Trophoblast cell (in vitro differentiated cells and primary cell): ENCODE data around the gene CARD10.

Source experiments
- DNase-seq, 2 donors: peaks; one replicate each; pipeline ENCODE4 v3.0.0-alpha.2; 2016
- H2AFZ ChIP-seq: 2 replicates; pipeline ENCODE4 v1.6.1; 2013; ENCODE audit warnings: low read length, moderate library complexity, mild to moderate bottlenecking; ENCODE audit not compliant: insufficient read depth, poor library complexity
- H2AK5ac ChIP-seq: 2 replicates; pipeline ENCODE4 v1.6.1; 2013; ENCODE audit warnings: mild to moderate bottlenecking, low read length
- H2BK120ac ChIP-seq: 2 replicates; pipeline ENCODE4 v1.6.1; 2013; ENCODE audit warnings: low read length, mild to moderate bottlenecking, moderate library complexity; ENCODE audit not compliant: insufficient read depth, poor library complexity
- H2BK12ac ChIP-seq: 2 replicates; pipeline ENCODE4 v1.6.1; 2013; ENCODE audit warnings: mild to moderate bottlenecking, low read length, moderate library complexity
- H2BK5ac ChIP-seq: 2 replicates; pipeline ENCODE4 v1.6.1; 2013; ENCODE audit warnings: low read length, low read depth, moderate library complexity, mild to moderate bottlenecking; ENCODE audit not compliant: poor library complexity
- H3K14ac ChIP-seq: 2 replicates; pipeline ENCODE4 v1.6.1; 2013; ENCODE audit warnings: mild to moderate bottlenecking, low read length
- H3K18ac ChIP-seq: 2 replicates; pipeline ENCODE4 v1.6.1; 2013; ENCODE audit warnings: mild to moderate bottlenecking, low read length
- H3K23ac ChIP-seq: 2 replicates; pipeline ENCODE4 v1.6.1; 2013; ENCODE audit warnings: low read length
- H3K27ac ChIP-seq: 2 replicates; pipeline ENCODE4 v1.5.1; 2013; ENCODE audit warnings: low read depth, mild to moderate bottlenecking, inconsistent platforms, low read length, moderate library complexity
- H3K27me3 ChIP-seq: 2 replicates; pipeline ENCODE4 v1.6.1; 2013; ENCODE audit warnings: inconsistent platforms, mild to moderate bottlenecking, low read length, moderate library complexity; ENCODE audit not compliant: insufficient read depth
- H3K36me3 ChIP-seq, 2 experiments: 1 replicate in 1 of 2; 2 replicates in 1 of 2; pipeline ENCODE4 v1.6.1; 2013; ENCODE audit warnings: low read length in 2 of 2, mild to moderate bottlenecking in 2 of 2, moderate library complexity in 1 of 2; ENCODE audit not compliant: insufficient read depth in 2 of 2, control insufficient read depth in 1 of 2
- H3K4ac ChIP-seq: 2 replicates; pipeline ENCODE4 v1.6.1; 2013; ENCODE audit warnings: low read depth, mild to moderate bottlenecking, low read length, moderate library complexity
- H3K4me1 ChIP-seq, 2 experiments: 1 replicate in 1 of 2; 2 replicates in 1 of 2; pipeline ENCODE4 v1.6.1; 2013; ENCODE audit warnings: low read length in 2 of 2, mild to moderate bottlenecking in 2 of 2, moderate library complexity in 1 of 2; ENCODE audit not compliant: insufficient read depth in 2 of 2, control insufficient read depth in 1 of 2
- H3K4me2 ChIP-seq: 2 replicates; pipeline ENCODE4 v1.6.1; 2013; ENCODE audit warnings: inconsistent platforms, mild to moderate bottlenecking, low read length, moderate library complexity
- H3K4me3 ChIP-seq: 2 replicates; pipeline ENCODE4 v1.5.1; 2013; ENCODE audit warnings: mild to moderate bottlenecking, low read depth, low read length, inconsistent platforms
- H3K79me1 ChIP-seq: one replicate; pipeline ENCODE4 v1.6.1; 2013; ENCODE audit warnings: low read length
- H3K79me2 ChIP-seq: 2 replicates; pipeline ENCODE4 v1.6.1; 2013; ENCODE audit warnings: low read length, mild to moderate bottlenecking; ENCODE audit not compliant: control insufficient read depth, insufficient read depth, poor library complexity
- H3K9ac ChIP-seq: 2 replicates; pipeline ENCODE4 v1.6.1; 2013; ENCODE audit warnings: mild to moderate bottlenecking, low read length
- H3K9me3 ChIP-seq: 2 replicates; pipeline ENCODE4 v1.6.1; 2013; ENCODE audit warnings: low read depth, mild to moderate bottlenecking, control low read depth, inconsistent platforms, low read length; ENCODE audit not compliant: insufficient read depth
- H4K12ac ChIP-seq: 2 replicates; pipeline ENCODE4 v1.6.1; 2013; ENCODE audit warnings: low read depth, mild to moderate bottlenecking, low read length, moderate library complexity
- H4K8ac ChIP-seq: 2 replicates; pipeline ENCODE4 v1.6.1; 2013; ENCODE audit warnings: low read depth, mild to moderate bottlenecking, low read length, moderate library complexity
- H4K91ac ChIP-seq: one replicate; pipeline ENCODE4 v1.6.1; 2013; ENCODE audit warnings: low read depth, mild to moderate bottlenecking, low read length, moderate library complexity
- WGBS: extraction: QIAGEN DNeasy Blood & Tissue Kit; methylation state at CpG from one replicate; pipeline ENCODE4 v1.1.7; 2013; ENCODE audit warnings: missing lambda C conversion rate; ENCODE audit not compliant: insufficient read length, insufficient coverage; ENCODE audit errors: extremely low coverage; 5-methylcytosine and 5-hydroxymethylcytosine counted together

Gene CARD10

DNA sequence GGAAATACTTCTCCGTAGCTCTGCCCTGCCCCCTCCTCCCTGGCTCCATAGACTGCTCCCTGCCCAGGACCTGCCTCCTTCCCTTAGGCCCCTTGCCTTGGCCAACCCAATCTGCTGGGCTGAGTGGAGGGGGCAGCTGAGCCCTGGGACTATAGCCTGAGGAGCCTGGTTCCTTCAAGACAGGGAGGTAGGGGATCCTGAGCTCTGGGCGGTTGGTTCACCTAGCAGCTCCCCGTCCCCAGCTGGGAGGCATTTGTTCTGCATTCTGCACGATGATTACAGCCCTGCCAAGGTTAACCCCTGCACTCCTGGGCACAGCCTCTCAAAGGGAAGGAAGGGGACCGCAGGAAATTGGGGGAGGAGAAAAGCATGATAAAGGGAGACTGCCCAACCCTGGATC, 37.5 kb upstream of the CARD10 start:
- WGBS: no CpG with 5 or more reads among the region's 5 CpGs
- H3K27me3 ChIP-seq: no peaks in the 10 kb centered on the region
- no peak overlapping the region for H3K23ac ChIP-seq
- no peak overlapping the region for H3K9ac ChIP-seq
- H2BK5ac ChIP-seq: peak overlapping the region; percentile 46
- no peak overlapping the region for H4K12ac ChIP-seq
- no peak overlapping the region for H3K4me2 ChIP-seq
- H3K79me1 ChIP-seq: peaks cover 45% of the 10 kb centered on the region
- peak overlapping the region; percentile 86 for H2BK12ac ChIP-seq
- H3K4ac ChIP-seq: peak overlapping the region; percentile 19
- peaks cover 30 to 34% of the 10 kb centered on the region in 2 experiments for H3K4me1 ChIP-seq
- peak overlapping the region; percentile 66 for H2BK120ac ChIP-seq
- H3K4me3 ChIP-seq: no peak overlapping the region
- peak overlapping the region; percentile 67 for H3K18ac ChIP-seq
- peak overlapping the region; percentile 76 for H2AFZ ChIP-seq
- H4K8ac ChIP-seq: peak overlapping the region; percentile 43
- H3K14ac ChIP-seq: peak overlapping the region; percentile 46
- DNase-seq: no peak
- peak overlapping the region; percentile 59 for H4K91ac ChIP-seq
- peaks cover 4% of the 10 kb centered on the region for H3K9me3 ChIP-seq
- H3K27ac ChIP-seq: no peak overlapping the region
- peaks cover 16% of the 10 kb centered on the region for H3K79me2 ChIP-seq
- H3K36me3 ChIP-seq: peaks cover 0 to under 1% of the 10 kb centered on the region in 2 experiments
- H2AK5ac ChIP-seq: peak overlapping the region; percentile 44

DNA sequence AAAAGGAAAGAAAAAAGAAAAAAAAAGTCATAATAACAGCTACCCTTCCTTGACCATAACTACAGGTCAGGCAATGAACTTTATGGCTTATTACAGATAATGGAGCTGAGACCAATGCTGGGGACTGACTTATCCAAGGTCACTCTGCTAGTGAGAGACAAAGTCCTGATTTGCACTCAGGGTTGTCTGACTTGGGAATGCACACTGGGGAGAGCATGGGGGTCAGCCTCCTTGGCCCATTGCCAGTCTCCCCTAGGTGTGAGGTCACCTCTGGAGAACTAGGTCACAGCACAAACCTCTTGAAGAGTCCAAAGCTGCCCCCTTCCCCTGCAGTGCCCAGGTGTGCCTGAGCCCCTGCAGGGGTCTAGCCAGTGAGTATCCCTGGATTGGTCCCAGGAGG, 35.8 kb upstream of the CARD10 start:
- Histone ChIP-seq H3K4me2 (no peak overlapping the region), H3K9me3 (peaks cover 4% of the 10 kb centered on the region)

DNA sequence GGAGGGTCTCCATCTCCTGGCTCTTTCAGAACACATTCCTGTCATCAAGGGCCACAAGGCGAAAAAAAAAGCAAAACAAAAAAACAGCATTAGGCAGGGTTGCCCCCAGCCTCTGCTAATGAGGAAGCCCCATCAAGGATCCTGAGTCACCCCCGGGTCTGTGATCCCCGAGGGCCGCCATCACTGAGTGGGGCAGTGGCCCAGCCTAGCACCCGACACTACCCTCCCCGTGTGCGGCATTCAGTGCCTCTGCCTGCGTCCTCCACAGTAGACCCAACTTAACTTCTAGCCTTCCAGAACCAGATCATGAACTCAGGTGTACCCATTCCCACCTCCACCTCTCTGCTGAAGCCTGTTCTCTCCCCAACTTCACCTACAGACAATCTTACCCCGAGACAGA, 34.5 kb upstream of the CARD10 start:
- Histone ChIP-seq H3K9ac (no peak overlapping the region), H2BK12ac (peak overlapping the region; percentile 92), H3K79me2 (peaks cover 3% of the 10 kb centered on the region), H3K27ac (no peak overlapping the region), H4K12ac (no peak overlapping the region), H3K4me1 (peaks cover 28 to 37% of the 10 kb centered on the region in 2 experiments), H2BK120ac (peak overlapping the region; percentile 64), H2AFZ (no peak overlapping the region), H3K27me3 (no peaks in the 10 kb centered on the region), H3K4ac (no peak overlapping the region), H3K14ac (peak overlapping the region; percentile 42), H3K18ac (peak overlapping the region; percentile 37), H3K4me3 (no peak overlapping the region), H3K4me2 (no peak overlapping the region), H3K36me3 (no peaks in the 10 kb centered on the region), H2BK5ac (no peak overlapping the region), H3K23ac (no peak overlapping the region), H4K8ac (no peak overlapping the region), H4K91ac (peak overlapping the region; percentile 15), H3K79me1 (peaks cover 31% of the 10 kb centered on the region), H2AK5ac (peak overlapping the region; percentile 91), H3K9me3 (peaks cover 2% of the 10 kb centered on the region)
- no CpG with 5 or more reads among the region's 9 CpGs for WGBS
- DNase-seq: no peak

More for the DNA sequence above, 35.8 kb upstream of the CARD10 start:
- Histone ChIP-seq H4K12ac (no peak overlapping the region), H3K36me3 (no peaks in the 10 kb centered on the region), H3K23ac (no peak overlapping the region), H3K9ac (no peak overlapping the region), H2BK120ac (peak overlapping the region; percentile 20), H3K4ac (no peak overlapping the region), H3K79me1 (peaks cover 36% of the 10 kb centered on the region), H3K27ac (no peak overlapping the region), H3K4me3 (no peak overlapping the region), H3K18ac (no peak overlapping the region), H2BK5ac (no peak overlapping the region), H4K8ac (no peak overlapping the region), H3K14ac (no peak overlapping the region), H2AK5ac (no peak overlapping the region), H2BK12ac (peak overlapping the region; percentile 19), H3K79me2 (peaks cover 4% of the 10 kb centered on the region), H2AFZ (no peak overlapping the region), H3K4me1 (peaks cover 35 to 39% of the 10 kb centered on the region in 2 experiments), H3K27me3 (no peaks in the 10 kb centered on the region), H4K91ac (peak overlapping the region; percentile 31)
- no peak for DNase-seq

DNA sequence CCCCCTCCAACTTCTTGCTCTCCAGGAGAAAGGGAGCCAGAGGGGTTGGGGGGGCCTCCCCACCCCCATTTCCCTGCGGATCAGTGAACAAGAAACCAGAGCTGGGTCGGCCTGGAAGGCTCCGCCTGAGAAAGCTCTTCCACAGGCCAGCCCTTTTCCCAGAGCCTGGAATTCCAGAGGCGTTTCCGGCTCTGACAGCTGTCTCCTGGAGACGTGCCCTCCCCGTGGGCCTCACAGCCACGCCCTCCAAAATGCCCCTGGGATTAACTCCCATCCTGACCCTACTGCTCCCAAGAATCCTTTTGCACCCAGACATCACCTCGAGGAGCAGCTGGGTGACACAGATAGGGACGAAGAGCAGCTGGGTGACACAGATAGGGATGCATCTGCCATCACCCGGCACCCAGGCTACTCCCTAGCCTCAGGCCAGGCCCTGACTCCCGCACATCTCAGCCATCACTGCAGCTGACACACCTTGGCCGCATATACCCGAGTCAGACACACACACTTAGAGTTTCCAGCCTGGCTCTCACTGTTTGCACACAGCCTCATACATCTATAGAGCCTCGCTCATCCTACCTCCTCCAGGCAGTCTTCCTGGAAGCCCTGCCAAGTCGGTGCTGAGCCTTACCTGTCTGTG, 33.4 kb upstream of the CARD10 start:
- Histone ChIP-seq H2BK120ac (peak overlapping the region; percentile 87), H3K36me3 (no peaks in the 10 kb centered on the region), H3K4me3 (no peak overlapping the region), H3K27me3 (no peaks in the 10 kb centered on the region), H2BK12ac (peak overlapping the region; percentile 96), H4K12ac (no peak overlapping the region), H2AFZ (no peak overlapping the region), H3K23ac (no peak overlapping the region), H2BK5ac (peak overlapping the region; percentile 82), H3K9ac (no peak overlapping the region), H3K4me2 (peak overlapping the region; percentile 59), H3K27ac (peak overlapping the region; percentile 77), H3K14ac (peak overlapping the region; percentile 27), H3K4me1 (peaks cover 28 to 37% of the 10 kb centered on the region in 2 experiments), H3K9me3 (peaks cover 2% of the 10 kb centered on the region), H3K4ac (peak overlapping the region; percentile 47), H3K79me1 (peaks cover 30% of the 10 kb centered on the region), H2AK5ac (peak overlapping the region; percentile 94), H3K79me2 (peaks cover 3% of the 10 kb centered on the region), H4K91ac (peak overlapping the region; percentile 94), H3K18ac (peak overlapping the region; percentile 32), H4K8ac (peak overlapping the region; percentile 41)
- peak; percentile 90 to 93 for DNase-seq
- no CpG with 5 or more reads among the region's 16 CpGs for WGBS
